ENCODE measurements around the gene PROKR1. TPM values are rescaled to one million over a fixed set of nuclear protein-coding genes. Genes with fewer than 3 reads are reported as not detected.

PROKR1 gene
- total RNA-seq, 4 donors from 2014 or later: 0.22 to 0.63 TPM; not detected in 2

- Histone ChIP-seq H3K4me1 (no peaks in the 10 kb centered on the region), H3K36me3 (no peaks in the 10 kb centered on the region), H3K9me3 (peaks cover 0 to 10% (median 0%) of the 10 kb centered on the region in 4 donors), H3K27ac (no peak overlapping the region), H3K4me3 (no peak overlapping the region), H3K27me3 (no peaks in the 10 kb centered on the region)
- 71 to 85% methylated on average over 2 of the region's 2 CpGs for WGBS, 2 donors
- no peak for TF ChIP-seq POLR2A (IDR thresholded peaks at IDR 0.05)
- TF ChIP-seq EP300 (IDR thresholded peaks at IDR 0.05): no peak
- TF ChIP-seq CTCF (IDR thresholded peaks at IDR 0.05): no peak
- no peak for DNase-seq (ENCODE audit: low spot score in 2 of 2)
These were observed 53.2 kb downstream of the PROKR1 start for GRCh38 chr2:68696554-68696953.

- Histone ChIP-seq H3K27me3 (no peaks in the 10 kb centered on the region), H3K4me1 (no peaks in the 10 kb centered on the region), H3K36me3 (no peaks in the 10 kb centered on the region), H3K9me3 (peaks cover 0 to 10% (median 0%) of the 10 kb centered on the region in 4 donors), H3K4me3 (no peak overlapping the region), H3K27ac (no peak overlapping the region)
- 64 to 74% methylated on average over 4 of the region's 4 CpGs for WGBS, 2 donors
- DNase-seq (ENCODE audit: low spot score in 2 of 2): no peak
- TF ChIP-seq CTCF (IDR thresholded peaks at IDR 0.05): no peak
- no peak for TF ChIP-seq POLR2A (IDR thresholded peaks at IDR 0.05)
- no peak for TF ChIP-seq EP300 (IDR thresholded peaks at IDR 0.05)
These were observed 55.4 kb downstream of the PROKR1 start for GRCh38 chr2:68698567-68699377.

GRCh38 chr2:68700560-68700959, 57.2 kb downstream of the PROKR1 start:
- H3K4me3 ChIP-seq: no peak overlapping the region
- DNase-seq (ENCODE audit: low spot score in 2 of 2): no peak
- H3K4me1 ChIP-seq: no peaks in the 10 kb centered on the region
- H3K27me3 ChIP-seq: no peaks in the 10 kb centered on the region
- H3K36me3 ChIP-seq: no peaks in the 10 kb centered on the region
- TF ChIP-seq CTCF (IDR thresholded peaks at IDR 0.05) (no peak), POLR2A (IDR thresholded peaks at IDR 0.05) (no peak), EP300 (IDR thresholded peaks at IDR 0.05) (no peak)
- H3K27ac ChIP-seq: no peak overlapping the region
- peaks cover 0 to 10% (median 0%) of the 10 kb centered on the region in 4 donors for H3K9me3 ChIP-seq
- WGBS, 2 donors: 93 to 98% methylated on average over 2 of the region's 2 CpGs

- Histone ChIP-seq H3K4me1 (no peaks in the 10 kb centered on the region), H3K27ac (no peak overlapping the region), H3K27me3 (no peaks in the 10 kb centered on the region), H3K4me3 (no peak overlapping the region), H3K9me3 (no peaks in the 10 kb centered on the region), H3K36me3 (no peaks in the 10 kb centered on the region)
- TF ChIP-seq POLR2A (IDR thresholded peaks at IDR 0.05) (no peak), CTCF (IDR thresholded peaks at IDR 0.05) (no peak), EP300 (IDR thresholded peaks at IDR 0.05) (no peak)
- 50 to 60% methylated on average over 2 to 3 of the region's 3 CpGs for WGBS, 2 donors
- DNase-seq (ENCODE audit: low spot score in 2 of 2): no peak
These were observed 63.3 kb downstream of the PROKR1 start for GRCh38 chr2:68706637-68707036.

Other genes with a start within 250 kb of the PROKR1 start
- gene FBXO48, start 176.3 kb upstream of the PROKR1 start, total RNA-seq: 1 to 10 TPM in 3 of 4 donors, under 1 TPM in 1; 0.60 to 2.0 (median 1.2) TPM
- gene APLF, start 176.0 kb upstream of the PROKR1 start, total RNA-seq: 10 to 100 TPM in 3 of 4 donors, 1 to 10 TPM in 1; 6.9 to 11.6 (median 10.6) TPM
- 1 to 10 TPM; 4.3 to 9.6 (median 5.3) TPM for gene ARHGAP25, start 91.2 kb downstream of the PROKR1 start, total RNA-seq
- gene BMP10, start 227.8 kb downstream of the PROKR1 start, total RNA-seq: not detected

Data from tibial nerve (tissue), 4 donors.